Measurements from ENCODE around the gene FLT4. TPM values are rescaled to one million over a fixed set of nuclear protein-coding genes. Genes with fewer than 3 reads are reported as not detected.

FLT4 gene
- polyA plus RNA-seq, 3 donors: not detected

- no peaks in the 10 kb centered on the region for H3K27me3 ChIP-seq (ENCODE audit: control insufficient read depth in 2 of 2, insufficient read depth in 2 of 2, low read length in 2 of 2)
- H3K27ac ChIP-seq (ENCODE audit: low read depth in 1 of 2, low read length in 2 of 2): no peak overlapping the region
- Mint-ChIP-seq H3K36me3 (peaks cover 70 to 82% of the 10 kb centered on the region in 2 donors), H3K27ac (no peak overlapping the region), H3K27me3 (ENCODE audit: low read depth in 3 of 3) (no peaks in the 10 kb centered on the region), H3K4me1 (no peaks in the 10 kb centered on the region), H3K4me3 (no peak overlapping the region), H3K9me3 (no peaks in the 10 kb centered on the region)
- no peak overlapping the region for H3K9ac ChIP-seq (ENCODE audit: insufficient read depth, low read length, poor library complexity, severe bottlenecking)
- peaks cover 12% of the 10 kb centered on the region for H3K79me2 ChIP-seq (ENCODE audit: insufficient read depth, low read length)
- H3K36me3 ChIP-seq (replicated peaks in 1 of 2; ENCODE audit: control insufficient read depth in 1 of 2, insufficient read depth in 2 of 2, low read length in 2 of 2): peaks cover 24 to 99% of the 10 kb centered on the region in 2 donors
- H2AFZ ChIP-seq (ENCODE audit: insufficient read depth, low read depth, low read length, poor library complexity, severe bottlenecking): no peak overlapping the region
- no peak for DNase-seq
- no peaks in the 10 kb centered on the region for H3K9me3 ChIP-seq (replicated peaks in 1 of 2; ENCODE audit: control insufficient read depth in 1 of 2, insufficient read depth in 1 of 2, low read length in 2 of 2)
- no CpG with 5 or more reads among the region's 2 CpGs for WGBS (ENCODE audit: insufficient coverage)
- no peaks in the 10 kb centered on the region for H3K4me1 ChIP-seq (ENCODE audit: control insufficient read depth in 1 of 2, insufficient read depth in 2 of 2, low read length in 2 of 2)
- H3K4me3 ChIP-seq (replicated peaks in 1 of 3; ENCODE audit: low read depth in 2 of 3, low read length in 3 of 3): no peak overlapping the region
- H4K20me1 ChIP-seq (ENCODE audit: insufficient read depth, low read length): peaks cover 28% of the 10 kb centered on the region
- no peak for TF ChIP-seq CTCF (IDR thresholded peaks at IDR 0.05)
- intact Hi-C loops (cut with micrococcal nuclease): no loop called here
- no peak overlapping the region for H3K4me2 ChIP-seq (replicated peaks; ENCODE audit: extremely low read depth, low read length, poor library complexity, severe bottlenecking)
Observed at GRCh38 chr5:180557217-180557809, 92.1 kb downstream of the FLT4 start.

GRCh38 chr5:180555168-180555921, 94.1 kb downstream of the FLT4 start:
- no peaks in the 10 kb centered on the region for H3K9me3 ChIP-seq (replicated peaks in 1 of 2; ENCODE audit: control insufficient read depth in 1 of 2, insufficient read depth in 1 of 2, low read length in 2 of 2)
- no peaks in the 10 kb centered on the region for H3K9me3 Mint-ChIP-seq
- peaks cover 9% of the 10 kb centered on the region for H3K79me2 ChIP-seq (ENCODE audit: insufficient read depth, low read length)
- H3K27ac Mint-ChIP-seq: no peak overlapping the region
- H3K36me3 Mint-ChIP-seq: peaks cover 71 to 83% of the 10 kb centered on the region in 2 donors
- no peaks in the 10 kb centered on the region for H3K27me3 ChIP-seq (ENCODE audit: control insufficient read depth in 2 of 2, insufficient read depth in 2 of 2, low read length in 2 of 2)
- H2AFZ ChIP-seq (ENCODE audit: insufficient read depth, low read depth, low read length, poor library complexity, severe bottlenecking): no peak overlapping the region
- peaks cover 24 to 99% of the 10 kb centered on the region in 2 donors for H3K36me3 ChIP-seq (replicated peaks in 1 of 2; ENCODE audit: control insufficient read depth in 1 of 2, insufficient read depth in 2 of 2, low read length in 2 of 2)
- no peak overlapping the region for H3K4me3 Mint-ChIP-seq
- H3K4me1 Mint-ChIP-seq: no peaks in the 10 kb centered on the region
- TF ChIP-seq CTCF (IDR thresholded peaks at IDR 0.05): no peak
- no peaks in the 10 kb centered on the region for H3K4me1 ChIP-seq (ENCODE audit: control insufficient read depth in 1 of 2, insufficient read depth in 2 of 2, low read length in 2 of 2)
- no peak overlapping the region for H3K27ac ChIP-seq (ENCODE audit: low read depth in 1 of 2, low read length in 2 of 2)
- H4K20me1 ChIP-seq (ENCODE audit: insufficient read depth, low read length): peaks cover 18% of the 10 kb centered on the region
- H3K27me3 Mint-ChIP-seq (ENCODE audit: low read depth in 3 of 3): no peaks in the 10 kb centered on the region
- no peak overlapping the region for H3K9ac ChIP-seq (ENCODE audit: insufficient read depth, low read length, poor library complexity, severe bottlenecking)
- no peak overlapping the region for H3K4me3 ChIP-seq (replicated peaks in 1 of 3; ENCODE audit: low read depth in 2 of 3, low read length in 3 of 3)
- 96% methylated on average over 3 of the region's 7 CpGs for WGBS (ENCODE audit: insufficient coverage)
- no peak overlapping the region for H3K4me2 ChIP-seq (replicated peaks; ENCODE audit: extremely low read depth, low read length, poor library complexity, severe bottlenecking)
- no peak for DNase-seq
- intact Hi-C loops (cut with micrococcal nuclease): no loop called here

Measured in CD14-positive monocyte (primary cell).